GM19240 (cell line): ENCODE results near the gene SLC41A2.
"Not testable (repeated sequence)": the region's sequence is repeated elsewhere in the genome, so short reads cannot be mapped to it uniquely, and the experiment has no call there.

ENCODE experiments used
- DNase-seq: peaks from one replicate; pipeline ENCODE4 v3.0.0; 2011; ENCODE audit warnings: low spot score; ENCODE audit not compliant: insufficient read length

The SLC41A2 gene, protein sequence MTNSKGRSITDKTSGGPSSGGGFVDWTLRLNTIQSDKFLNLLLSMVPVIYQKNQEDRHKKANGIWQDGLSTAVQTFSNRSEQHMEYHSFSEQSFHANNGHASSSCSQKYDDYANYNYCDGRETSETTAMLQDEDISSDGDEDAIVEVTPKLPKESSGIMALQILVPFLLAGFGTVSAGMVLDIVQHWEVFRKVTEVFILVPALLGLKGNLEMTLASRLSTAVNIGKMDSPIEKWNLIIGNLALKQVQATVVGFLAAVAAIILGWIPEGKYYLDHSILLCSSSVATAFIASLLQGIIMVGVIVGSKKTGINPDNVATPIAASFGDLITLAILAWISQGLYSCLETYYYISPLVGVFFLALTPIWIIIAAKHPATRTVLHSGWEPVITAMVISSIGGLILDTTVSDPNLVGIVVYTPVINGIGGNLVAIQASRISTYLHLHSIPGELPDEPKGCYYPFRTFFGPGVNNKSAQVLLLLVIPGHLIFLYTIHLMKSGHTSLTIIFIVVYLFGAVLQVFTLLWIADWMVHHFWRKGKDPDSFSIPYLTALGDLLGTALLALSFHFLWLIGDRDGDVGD

DNA sequence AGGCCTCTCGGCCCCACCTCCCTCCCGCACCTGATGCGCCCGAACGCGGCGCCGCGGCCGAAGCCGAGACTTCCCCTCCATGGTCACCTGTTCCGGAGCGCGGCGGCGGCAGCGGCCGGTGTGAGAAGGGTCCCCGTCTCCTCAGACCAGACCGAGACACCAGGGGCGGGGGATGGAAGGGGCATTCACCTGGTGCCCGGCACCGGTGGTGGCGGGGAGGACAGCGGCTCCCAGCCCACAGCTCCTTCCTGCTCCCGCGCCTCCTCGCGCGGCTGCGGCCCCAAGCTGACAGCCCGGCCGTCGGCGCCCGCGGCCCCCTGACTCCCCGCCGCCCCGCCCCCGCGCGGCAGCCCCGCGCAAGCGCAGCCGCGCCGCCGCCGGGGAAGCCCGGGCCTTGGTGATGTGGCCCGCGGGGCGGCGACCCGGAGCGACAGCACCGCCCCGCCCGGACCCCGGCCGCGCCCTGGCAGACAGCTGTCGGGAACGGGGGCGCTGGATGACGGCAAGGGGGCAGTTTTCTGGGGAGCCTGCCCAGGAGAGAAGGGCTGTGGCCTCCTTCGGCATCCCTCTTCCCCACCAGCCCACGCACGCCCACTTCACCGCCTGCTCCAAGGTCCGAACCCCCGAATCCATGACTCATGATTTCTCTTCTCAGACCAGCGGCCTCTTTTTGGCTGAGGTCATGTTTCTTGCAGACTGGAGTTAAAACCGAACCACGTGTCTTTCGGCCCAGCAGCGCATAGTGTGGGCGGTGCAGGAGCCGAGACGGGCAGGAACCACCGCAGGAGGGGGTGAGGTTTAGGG is at the start of gene SLC41A2:
SLC41A2 (minus strand) TSS at position 290 of the 804 bp plus-strand sequence. CDS start 29,763 bp downstream, outside the sequence.
- DNase-seq, result peak; percentile 74

DNA sequence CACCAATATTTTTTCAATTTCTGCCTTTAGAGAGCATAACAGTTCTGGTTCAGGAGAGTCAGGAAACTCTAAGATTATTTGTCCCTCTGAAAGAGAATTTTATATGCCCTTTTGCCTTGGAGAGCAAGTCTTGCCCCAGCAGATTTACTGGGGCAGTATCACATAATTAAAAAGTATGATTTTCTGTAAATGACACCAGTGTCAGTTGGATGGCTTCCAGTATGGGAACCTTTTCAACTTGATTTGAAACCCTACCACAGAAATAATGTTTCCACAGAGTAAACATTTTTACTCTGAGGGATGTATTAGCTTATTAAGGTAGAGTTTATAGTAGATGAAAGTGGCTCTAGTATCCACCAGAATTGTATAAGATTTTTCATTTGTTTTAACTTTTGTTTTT is 43.4 kb upstream of the SLC41A2 start:
- no peak for DNase-seq

DNA sequence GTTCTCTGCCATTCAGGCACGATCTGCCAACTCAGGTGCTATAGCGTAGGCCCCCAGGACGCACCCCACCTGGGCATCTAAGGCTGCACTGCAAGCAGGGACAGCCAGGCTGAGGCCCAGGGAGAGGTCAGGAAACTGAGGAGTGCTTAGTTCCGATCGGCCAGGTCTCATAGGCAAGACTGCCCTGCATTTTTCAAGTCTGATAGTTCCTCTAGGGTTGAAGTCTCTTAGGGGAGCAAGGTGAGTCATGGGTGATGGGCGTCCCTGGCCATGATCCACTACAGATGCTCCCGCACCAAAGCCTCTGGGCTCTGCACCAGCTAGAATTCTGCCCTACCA is 41.2 kb upstream of the SLC41A2 start:
- DNase-seq, result no peak

DNA sequence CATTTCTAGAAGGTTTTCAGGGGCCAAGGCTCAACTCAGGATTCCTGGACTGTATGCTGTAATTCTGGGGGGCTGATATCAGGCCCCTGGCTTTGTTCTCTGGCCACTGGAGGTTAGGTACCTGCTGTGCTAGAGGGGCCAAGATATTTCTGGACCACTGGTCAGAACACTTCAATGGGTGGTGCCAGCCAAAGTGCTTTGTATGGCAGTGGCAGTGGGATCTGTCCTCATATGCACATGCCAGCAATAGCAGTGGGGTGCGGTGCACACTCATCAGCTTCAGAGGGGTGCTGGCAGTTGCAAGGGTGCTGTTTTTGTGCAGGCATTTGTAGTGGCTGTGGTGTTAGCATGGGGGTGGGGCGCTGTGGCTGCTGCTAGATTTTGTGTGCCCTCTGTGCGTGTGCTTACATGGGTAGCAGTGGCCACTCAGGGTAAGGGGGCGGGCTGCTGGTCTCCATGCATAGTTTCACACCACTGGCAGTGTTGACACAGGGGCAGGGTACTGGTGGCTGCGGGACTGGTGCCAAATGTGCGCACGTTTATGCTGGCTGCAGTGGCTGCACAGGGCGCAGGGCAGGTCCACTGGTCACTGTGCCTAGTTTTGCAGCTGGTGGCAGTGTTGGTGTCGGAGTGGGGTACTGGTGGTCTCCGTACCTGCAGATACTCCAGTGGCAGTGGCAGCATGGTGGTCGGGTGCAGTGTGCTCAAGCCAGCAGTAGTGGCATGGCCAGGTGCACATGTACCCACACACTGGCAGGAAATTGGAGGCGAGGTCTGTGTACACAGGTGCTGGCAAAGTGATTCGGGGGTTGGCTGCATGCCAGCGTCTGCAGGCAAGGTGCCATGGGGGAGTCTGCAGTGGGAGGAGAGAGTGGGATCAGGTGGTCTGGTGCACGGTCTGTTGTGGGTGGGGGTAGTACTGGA is 40.6 kb upstream of the SLC41A2 start:
- DNase-seq, result no peak

DNA sequence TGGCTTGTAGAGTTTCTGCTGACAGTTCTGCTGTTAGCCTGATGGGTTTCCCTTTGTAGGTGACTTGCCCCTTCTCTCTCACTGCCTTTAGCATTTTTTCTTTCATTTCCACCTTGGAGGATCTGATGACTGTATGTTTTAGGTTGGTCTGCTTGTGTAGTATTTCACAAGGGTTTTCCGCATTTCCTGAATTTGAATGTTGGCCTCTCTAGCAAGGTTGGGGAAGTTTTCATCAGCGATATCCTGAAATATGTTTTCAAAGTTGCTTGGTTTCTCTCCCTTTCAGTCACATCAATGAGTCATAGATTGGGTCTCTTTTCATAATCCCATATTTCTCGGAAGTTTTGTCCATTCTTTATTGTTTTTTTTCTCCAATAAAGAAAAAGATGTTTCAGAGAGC is 39.5 kb upstream of the SLC41A2 start:
- no peak for DNase-seq

DNA sequence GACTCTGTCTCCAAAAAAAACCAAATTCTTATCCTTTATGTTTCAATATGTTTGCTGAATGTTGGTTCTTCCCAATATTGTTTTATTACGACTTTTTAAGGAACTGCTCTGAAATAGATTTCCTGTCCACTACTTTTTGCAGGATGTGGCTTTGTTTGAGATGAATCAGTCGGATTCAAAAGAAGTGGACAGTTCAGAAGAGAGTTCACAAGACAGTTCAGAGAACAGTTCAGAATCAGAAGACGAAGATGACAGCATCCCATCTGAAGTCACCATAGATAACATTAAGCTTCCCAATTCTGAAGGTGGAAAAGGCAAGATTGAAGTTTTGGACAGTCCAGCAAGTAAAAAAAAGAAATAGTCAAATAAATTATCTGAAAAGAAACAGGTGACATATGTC is 36.2 kb upstream of the SLC41A2 start:
- no peak for DNase-seq

DNA sequence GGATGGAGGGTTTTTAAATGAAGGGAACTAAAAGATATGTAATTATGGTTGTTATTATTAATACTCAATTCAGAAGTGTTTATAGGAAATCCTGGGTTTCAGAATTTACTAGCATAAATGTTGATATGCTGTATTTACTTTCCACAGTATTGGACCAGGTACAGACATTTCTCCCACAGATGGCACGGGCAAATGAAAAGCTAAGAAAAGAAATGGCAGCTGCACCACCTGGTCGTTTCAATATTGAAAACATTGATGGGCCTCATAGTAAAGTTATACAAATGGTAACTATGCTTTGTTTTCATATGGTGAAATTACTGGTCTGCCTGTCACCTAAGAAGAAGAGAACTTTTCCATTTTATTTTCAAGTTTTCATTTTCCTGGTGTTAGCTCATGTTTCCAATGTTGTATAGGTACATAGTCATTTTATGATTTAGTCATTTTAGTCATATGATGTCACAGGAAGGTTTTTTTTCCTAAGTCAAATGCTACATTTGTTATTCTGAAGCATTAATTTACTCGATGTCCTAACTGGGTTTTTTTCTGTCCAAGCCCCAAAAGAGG is 33.6 kb upstream of the SLC41A2 start:
- no peak for DNase-seq

DNA sequence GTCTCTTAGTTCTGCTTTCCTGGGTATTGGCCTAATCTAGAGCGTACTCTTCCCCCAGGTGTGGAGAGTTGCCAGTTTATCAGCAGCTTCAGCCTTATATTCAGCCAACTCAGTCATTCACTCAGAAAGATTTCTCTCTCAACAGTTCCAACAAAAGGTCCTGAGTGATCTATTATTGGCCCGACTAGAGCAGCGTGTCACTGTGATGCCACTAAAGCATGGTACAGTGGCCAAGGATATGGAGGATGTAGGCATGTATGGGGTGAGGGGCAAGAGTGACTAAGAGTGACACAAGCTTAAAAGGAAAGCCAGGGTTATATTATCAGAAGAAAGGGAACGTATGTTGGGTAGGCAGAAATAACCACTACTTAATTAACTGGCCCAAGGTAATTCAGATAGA is 32.9 kb upstream of the SLC41A2 start:
- DNase-seq, result no peak

DNA sequence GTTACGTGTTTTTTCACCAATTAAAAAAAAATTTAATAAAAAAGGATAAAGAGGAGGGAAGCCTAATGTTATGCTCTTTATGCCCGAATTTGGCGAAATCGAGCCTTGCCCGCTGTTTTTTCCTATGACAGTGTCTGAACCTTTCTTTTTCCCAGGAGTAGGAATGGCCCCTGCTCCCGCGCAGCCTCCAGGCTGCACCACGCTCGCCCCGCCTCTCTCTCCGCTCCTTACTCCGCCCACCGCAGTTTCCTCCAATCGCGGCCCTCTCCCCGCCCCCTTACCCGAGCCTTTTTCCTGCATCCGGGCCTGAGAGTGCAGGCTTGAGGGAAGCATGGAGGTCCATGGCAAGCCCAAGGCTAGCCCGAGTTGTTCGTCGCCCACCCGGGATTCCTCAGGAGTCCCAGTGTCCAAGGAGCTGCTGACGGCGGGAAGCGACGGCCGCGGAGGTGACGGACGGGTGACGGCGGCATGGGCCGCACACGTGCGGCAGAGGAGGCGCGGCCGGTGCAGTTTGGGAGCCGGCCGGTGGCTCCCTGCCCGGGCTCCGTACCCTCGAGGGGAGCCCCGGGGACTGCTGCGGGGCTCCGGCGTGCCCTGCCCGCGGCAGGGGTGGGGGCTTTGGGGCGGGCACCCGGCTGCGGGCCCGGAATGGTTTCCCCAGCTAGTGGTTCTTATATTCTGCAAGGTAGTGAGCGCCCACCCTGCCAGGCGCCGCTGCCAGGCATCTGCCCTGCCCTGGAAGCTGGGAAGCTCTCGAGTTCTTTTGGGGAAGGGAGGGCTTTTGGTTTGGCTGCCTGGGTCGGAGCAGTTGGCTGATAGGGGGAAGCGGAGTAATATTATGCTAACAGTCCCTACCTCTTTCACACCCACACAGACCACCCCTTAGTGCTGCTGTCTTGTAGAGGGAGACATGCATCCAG is 28.2 kb upstream of the SLC41A2 start, which contains the start of gene NOPCHAP1:
NOPCHAP1 (plus strand) TSS at position 295 of the 920 bp plus-strand sequence; CDS start at position 332, 37 bp downstream.
- peak; percentile 49 for DNase-seq

DNA sequence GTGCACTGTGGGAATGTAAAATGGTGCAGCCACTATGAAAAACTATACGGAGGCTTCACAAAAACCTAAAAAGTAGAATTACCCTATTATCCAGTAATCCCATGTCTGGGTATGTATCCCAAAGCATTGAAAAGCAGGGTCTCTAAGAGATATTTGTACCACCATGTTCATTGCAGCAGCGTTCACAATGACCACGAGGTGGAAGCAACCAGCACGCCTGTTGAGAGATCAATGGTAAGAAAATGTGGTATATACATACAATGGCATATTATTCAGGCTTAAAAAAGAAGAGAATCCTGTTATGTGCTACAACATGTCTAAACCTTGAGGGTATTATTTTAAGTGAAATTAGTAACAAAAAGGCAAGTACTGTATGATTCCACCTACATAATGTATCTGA is 27.1 kb upstream of the SLC41A2 start:
- DNase-seq, result no peak

DNA sequence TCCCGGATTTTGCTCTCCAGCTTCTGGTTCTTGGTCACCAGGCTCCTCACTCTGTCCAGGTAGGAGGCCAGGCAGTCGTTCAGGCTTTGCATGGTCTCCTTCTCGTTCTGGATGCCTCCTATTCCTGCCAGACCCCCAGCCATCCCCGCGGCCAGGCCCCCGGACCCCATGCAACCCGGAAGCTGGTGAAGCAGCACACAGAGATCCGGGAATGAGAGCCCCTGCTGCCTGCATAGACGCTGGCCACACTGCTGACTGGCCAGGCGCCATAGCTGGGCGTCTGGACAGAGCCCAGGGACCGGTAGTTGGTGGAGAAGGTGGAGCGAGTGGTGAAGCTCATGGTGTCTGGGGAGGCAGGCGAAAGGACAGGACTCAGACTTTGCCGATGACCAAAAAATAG is 19.6 kb upstream of the SLC41A2 start:
- not testable (repeated sequence) for DNase-seq

DNA sequence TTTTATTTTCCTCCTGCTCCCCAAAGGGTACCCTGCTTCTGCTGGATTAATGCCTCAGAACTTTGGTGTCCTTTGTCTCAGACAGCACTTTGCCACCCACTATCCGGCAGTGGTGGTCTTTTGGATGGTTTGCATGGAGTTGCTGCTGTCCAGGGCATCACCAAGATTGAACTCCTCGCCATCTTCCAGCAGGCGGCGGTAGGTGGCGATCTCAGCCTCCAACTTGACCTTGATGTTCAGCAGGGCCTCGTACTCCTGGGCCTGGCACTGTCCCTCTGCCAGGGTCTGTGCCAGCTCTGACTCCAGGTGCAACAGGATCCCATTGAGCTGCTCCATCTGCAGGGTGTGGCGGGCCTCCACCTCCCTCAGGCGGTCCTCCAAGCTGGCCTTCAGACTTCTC is 18.6 kb upstream of the SLC41A2 start:
- DNase-seq, result no peak

DNA sequence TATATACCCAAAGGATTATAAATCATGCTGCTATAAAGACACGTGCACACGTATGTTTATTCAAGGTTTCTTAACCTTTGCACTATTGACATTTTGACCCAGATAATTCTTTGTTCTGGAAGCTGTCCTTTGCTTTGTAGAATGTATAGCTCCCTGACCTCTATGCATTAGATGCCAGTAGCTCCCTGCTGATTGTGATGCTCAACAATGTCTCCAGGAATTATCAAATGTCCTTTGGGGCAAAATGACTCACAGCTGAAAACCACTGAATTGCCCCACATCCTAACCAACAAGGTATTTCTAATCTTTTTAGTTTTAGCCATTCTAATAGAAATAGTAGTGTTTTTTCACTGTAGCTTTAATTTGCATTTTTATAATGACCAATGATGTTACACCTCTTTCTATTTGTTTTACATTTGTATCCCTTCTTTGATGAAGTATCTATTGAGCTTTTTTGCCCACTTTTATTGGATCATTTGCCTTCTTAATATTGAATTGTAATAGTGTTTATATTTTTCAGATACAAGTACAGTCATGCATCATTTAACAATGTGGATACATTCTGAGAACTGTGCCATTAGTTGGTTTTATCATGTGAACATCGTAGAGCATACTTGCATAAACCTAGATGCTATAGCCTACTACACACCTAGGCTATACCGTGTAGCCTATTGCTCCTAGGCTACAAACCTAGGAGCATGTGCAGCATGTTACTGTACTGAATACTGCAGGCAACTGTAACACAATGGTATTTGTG is 17.7 kb upstream of the SLC41A2 start:
- DNase-seq, result no peak

DNA sequence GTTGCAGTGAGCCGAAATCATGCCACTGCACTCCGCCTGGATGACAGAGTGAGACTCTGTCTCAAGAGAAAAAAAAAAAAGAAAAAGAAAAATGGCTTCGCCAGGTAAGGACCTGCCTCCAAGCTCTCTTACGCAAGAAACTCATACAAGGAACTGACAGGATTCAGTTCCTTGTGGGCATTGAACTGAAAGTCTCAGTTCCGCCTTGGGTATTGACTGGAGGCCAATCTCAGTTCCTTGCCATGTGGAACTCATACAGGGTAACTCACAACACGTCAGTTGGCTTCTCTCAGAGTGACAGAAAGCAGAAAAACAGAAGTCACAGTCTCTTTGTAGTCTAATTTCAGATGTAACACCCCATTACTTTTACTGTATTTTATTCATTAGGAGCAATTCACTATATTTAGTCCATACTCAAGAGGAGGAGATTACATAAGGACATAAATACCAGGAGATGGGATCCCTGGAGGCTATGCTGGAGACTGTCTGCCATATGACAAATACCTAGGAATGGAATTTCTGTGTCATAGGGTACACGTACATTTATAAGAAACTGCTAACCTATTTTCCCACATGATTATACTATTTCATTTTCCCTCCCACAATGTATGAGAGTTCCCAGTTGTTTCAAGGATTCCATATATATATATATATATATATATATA is 16.7 kb upstream of the SLC41A2 start:
- DNase-seq, result peak; percentile 18

DNA sequence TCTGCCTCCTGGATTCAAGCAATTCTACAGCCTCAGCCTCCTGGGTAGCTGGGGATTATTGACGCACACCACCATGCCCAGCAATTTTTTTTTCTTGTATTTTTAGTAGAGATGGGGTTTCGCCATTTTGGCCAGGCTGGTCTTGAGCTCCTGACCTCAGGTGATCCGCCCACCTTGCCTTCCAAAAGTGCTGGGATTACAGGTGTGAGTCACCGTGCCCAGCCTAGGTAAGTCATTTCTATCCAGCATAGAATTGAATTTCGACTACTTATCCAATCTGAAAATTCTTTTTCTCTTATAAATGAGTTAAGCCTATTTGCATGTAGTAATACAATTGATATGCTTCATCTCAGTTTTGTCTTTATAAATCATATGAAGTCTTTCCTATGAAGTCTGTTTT is 15.2 kb upstream of the SLC41A2 start:
- no peak for DNase-seq

DNA sequence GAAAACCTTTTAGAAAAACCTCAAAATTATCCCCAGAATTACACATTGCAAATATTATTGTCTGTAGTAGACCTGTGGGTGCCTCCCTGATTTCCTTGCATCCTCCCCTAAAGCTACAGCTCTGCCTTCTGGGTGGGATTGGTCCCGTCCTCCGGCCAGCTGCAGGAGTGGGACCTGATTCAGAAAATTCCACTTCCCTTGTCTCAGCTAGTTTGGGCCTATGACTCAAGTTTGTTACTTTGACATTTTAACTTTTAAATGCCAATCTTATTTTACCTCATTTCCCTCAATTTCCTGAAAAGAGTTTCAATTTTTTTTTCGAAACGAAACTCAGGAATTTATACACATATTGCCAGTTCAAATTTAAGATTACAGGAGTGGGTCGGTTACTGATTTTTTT is 13.2 kb upstream of the SLC41A2 start:
- no peak for DNase-seq

DNA sequence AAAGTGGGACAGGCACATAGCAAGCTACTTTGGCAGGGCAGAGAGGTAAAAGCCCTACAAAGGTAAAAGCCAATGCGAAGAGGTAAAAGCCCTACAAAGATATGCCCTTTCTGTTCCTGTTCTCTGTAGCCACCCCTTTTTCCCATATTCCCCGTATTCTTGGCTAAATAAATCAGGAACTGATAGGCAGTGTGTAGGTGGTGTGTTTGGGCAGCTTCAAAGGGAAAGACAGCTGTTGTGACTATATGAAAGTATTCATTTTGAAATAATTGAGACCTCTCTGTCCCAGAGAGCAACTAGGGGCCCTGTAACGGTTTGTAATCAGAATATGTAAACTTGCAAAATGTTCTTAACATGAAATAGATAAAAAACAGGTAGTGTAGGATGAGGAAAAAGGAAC is 11.3 kb upstream of the SLC41A2 start:
- no peak for DNase-seq

DNA sequence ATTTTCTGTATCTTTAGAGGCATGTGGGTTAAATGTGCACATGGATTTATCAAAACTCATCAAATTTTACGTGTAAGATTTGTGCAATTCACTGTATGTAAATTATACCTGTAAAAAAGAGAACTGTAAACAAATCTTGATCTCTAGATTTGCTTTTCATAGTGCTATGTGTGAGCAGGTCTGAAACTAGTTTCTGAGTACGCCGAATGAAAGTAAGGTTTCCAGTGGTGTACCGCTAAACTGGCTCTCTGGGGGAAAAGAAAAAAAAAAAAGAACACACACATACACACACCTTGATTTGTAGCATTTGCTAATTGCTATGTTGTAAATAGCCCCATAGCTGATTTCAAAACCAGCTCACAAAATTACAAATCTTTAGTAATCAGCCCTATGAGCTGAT is 8.6 kb upstream of the SLC41A2 start:
- DNase-seq, result peak; percentile 20

DNA sequence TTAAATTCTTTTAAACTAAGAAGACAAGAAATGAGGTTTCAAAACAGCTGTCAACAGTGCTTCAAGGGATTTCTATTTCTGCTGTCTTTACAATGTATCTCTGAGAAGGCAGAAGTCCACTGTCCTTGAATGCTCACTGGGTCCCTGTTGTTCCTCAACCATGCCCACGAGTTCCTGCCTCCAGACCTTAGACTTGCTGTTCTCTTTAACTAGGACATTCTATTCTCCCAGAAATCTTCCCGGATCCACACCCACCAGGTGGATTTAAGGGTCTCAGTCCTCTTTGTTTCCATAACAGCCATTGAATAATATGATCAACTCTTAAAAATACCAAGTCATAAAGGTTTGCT is 6.7 kb upstream of the SLC41A2 start:
- no peak for DNase-seq
